Stimulated activated CD8-positive, alpha-beta memory T cell treated with anti-CD3 and anti-CD28 coated beads, Interleukin-15, amount 100 ng/mL, for 24 hours (primary cell): ENCODE data around the gene NDUFA8.

ENCODE experiments used
- DNase-seq: peaks from one replicate; pipeline ENCODE4 v3.0.0-alpha.2; 2020; ENCODE audit warnings: low read depth

The NDUFA8 gene

DNA sequence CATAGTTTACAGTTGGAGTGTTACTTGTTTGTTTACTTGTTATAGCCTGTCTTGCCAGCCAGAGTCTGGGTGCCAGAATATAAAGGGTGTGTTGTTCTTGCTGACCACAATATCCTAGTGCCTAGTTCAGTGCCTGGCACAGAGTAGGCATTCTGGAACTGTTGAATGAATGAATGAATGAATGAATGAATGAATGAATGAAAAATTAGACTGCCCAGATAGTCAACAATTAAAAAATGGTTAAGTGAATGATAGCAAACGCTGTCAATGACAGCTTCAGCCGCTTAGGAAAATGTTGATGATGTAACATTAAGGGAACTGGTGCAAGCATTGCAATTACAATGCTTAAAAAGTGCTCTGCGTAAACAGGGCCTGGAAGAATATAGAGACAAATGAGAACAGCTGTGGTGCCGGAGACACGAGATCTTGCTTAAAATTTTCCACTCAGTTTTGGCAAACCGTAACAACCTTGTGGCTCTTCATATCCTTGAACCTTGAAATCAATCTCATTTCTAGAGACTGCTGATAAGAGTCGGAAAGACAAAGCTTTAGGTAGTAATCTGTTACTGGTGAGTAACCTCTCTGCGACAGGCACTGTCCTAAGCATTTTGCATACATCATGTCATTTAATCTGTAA lies 61.8 kb downstream of the NDUFA8 start:
- no peak for DNase-seq

GRCh38 chr9:122096620-122097415 lies 62.8 kb downstream of the NDUFA8 start:
- DNase-seq: no peak

GRCh38 chr9:122095010-122095767 lies 64.4 kb downstream of the NDUFA8 start:
- no peak for DNase-seq
